WTC11 (cell line): Measurements from ENCODE around the gene ANO1. TPM values are rescaled to one million over a fixed set of nuclear protein-coding genes. Genes with fewer than 3 reads are reported as not detected.

Source experiments
- ATAC-seq: fragments of 200-7000 bp; cut with Tn5 transposase; 2 replicates; pipeline ENCODE4 v1.10.0; 2021; ENCODE audit warnings: mild to moderate bottlenecking, moderate library complexity
- CTCF ChIA-PET: fragments of 300-600 bp; sonication (Branson Sonifier 250); formaldehyde crosslinking; loops from one replicate; lab custom pipeline; 2021; ENCODE audit warnings: antibody characterized with exemption; lab: Charles Lee
- POLR2A ChIA-PET: fragments of 350-600 bp; sonication (Branson Sonifier 250); formaldehyde crosslinking; loops from one replicate; lab custom pipeline; 2021; ENCODE audit warnings: antibody characterized with exemption; lab: Charles Lee
- DNase-seq: peaks from one replicate; pipeline ENCODE4 v3.0.0; 2021; ENCODE audit warnings: low spot score
- H3K27ac Mint-ChIP-seq: 2 replicates; pipeline ENCODE4 v1.8.0; 2021; ENCODE audit warnings: mixed read lengths
- H3K27me3 Mint-ChIP-seq: 2 replicates; pipeline ENCODE4 v1.8.0; 2021; ENCODE audit warnings: low read depth, mild to moderate bottlenecking, moderate library complexity, mixed read lengths
- H3K36me3 Mint-ChIP-seq: 2 replicates; pipeline ENCODE4 v1.8.0; 2021; ENCODE audit warnings: mixed read lengths
- H3K4me1 Mint-ChIP-seq: 2 replicates; pipeline ENCODE4 v1.8.0; 2022; ENCODE audit warnings: mixed read lengths
- H3K4me3 Mint-ChIP-seq: 2 replicates; pipeline ENCODE4 v1.8.0; 2021; ENCODE audit warnings: mild to moderate bottlenecking, moderate library complexity, mixed read lengths
- H3K9me3 Mint-ChIP-seq: 2 replicates; pipeline ENCODE4 v1.8.0; 2021; ENCODE audit warnings: mixed read lengths
- AFF4 ChIP-seq: sonication (generic); formaldehyde crosslinking; IDR thresholded peaks from 2 replicates; pipeline ENCODE4 v1.8.1; 2023; ENCODE audit warnings: mild to moderate bottlenecking, missing genetic modification reagents, borderline replicate concordance
- AR ChIP-seq: fragments of 250-450 bp; sonication (Bioruptor Pico); IDR thresholded peaks from 2 replicates; pipeline ENCODE4 v1.9.0; 2021; ENCODE audit warnings: mild to moderate bottlenecking
- ATF2 ChIP-seq: sonication (generic); formaldehyde crosslinking; IDR thresholded peaks from 2 replicates; pipeline ENCODE4 v1.8.1; 2022; ENCODE audit warnings: low read depth, missing genetic modification reagents, borderline replicate concordance
- E2F4 ChIP-seq: sonication (generic); formaldehyde crosslinking; IDR thresholded peaks from 2 replicates; pipeline ENCODE4 v1.8.1; 2022; ENCODE audit warnings: low read depth, mild to moderate bottlenecking, moderate library complexity, missing genetic modification reagents, borderline replicate concordance
- FOXP1 ChIP-seq: sonication (generic); formaldehyde crosslinking; IDR thresholded peaks from 2 replicates; pipeline ENCODE4 v1.8.0; 2022; ENCODE audit warnings: missing genetic modification reagents, mild to moderate bottlenecking, moderate library complexity, borderline replicate concordance
- JAZF1 ChIP-seq: fragments of 250-450 bp; sonication (Bioruptor Pico); IDR thresholded peaks from 2 replicates; pipeline ENCODE4 v1.9.0; 2021; ENCODE audit warnings: moderate library complexity, mild to moderate bottlenecking, inconsistent platforms
- MLX ChIP-seq: sonication (generic); formaldehyde crosslinking; IDR thresholded peaks from 2 replicates; pipeline ENCODE4 v1.8.1; 2023; ENCODE audit warnings: mild to moderate bottlenecking, missing genetic modification reagents, moderate library complexity
- NFATC4 ChIP-seq: fragments of 250-450 bp; sonication (Bioruptor Pico); IDR thresholded peaks from 2 replicates; pipeline ENCODE4 v1.9.0; 2021; ENCODE audit warnings: mild to moderate bottlenecking
- NR2C2 ChIP-seq: sonication (generic); formaldehyde crosslinking; IDR thresholded peaks from 2 replicates; pipeline ENCODE4 v1.8.0; 2022; ENCODE audit warnings: mild to moderate bottlenecking, missing genetic modification reagents
- NR3C1 ChIP-seq: sonication (generic); formaldehyde crosslinking; conservative IDR thresholded peaks from 2 replicates; pipeline ENCODE4 v1.8.1; 2023; ENCODE audit warnings: low read depth, mild to moderate bottlenecking, missing genetic modification reagents
- PREB ChIP-seq: sonication (generic); formaldehyde crosslinking; IDR thresholded peaks from 2 replicates; pipeline ENCODE4 v1.8.1; 2022; ENCODE audit warnings: mild to moderate bottlenecking, missing genetic modification reagents, moderate library complexity, borderline replicate concordance
- RELA ChIP-seq: sonication (generic); formaldehyde crosslinking; IDR thresholded peaks from 2 replicates; pipeline ENCODE4 v1.8.1; 2022; ENCODE audit warnings: missing genetic modification reagents, mild to moderate bottlenecking, borderline replicate concordance
- TEAD1 ChIP-seq: sonication (generic); formaldehyde crosslinking; IDR thresholded peaks from 2 replicates; pipeline ENCODE4 v1.8.0; 2022; ENCODE audit warnings: mild to moderate bottlenecking, missing genetic modification reagents
- TEAD4 ChIP-seq: sonication (generic); formaldehyde crosslinking; IDR thresholded peaks from 2 replicates; pipeline ENCODE4 v1.8.0; 2022; ENCODE audit warnings: mild to moderate bottlenecking, missing genetic modification reagents
- USF1 ChIP-seq: sonication (generic); formaldehyde crosslinking; IDR thresholded peaks from 2 replicates; pipeline ENCODE4 v1.8.0; 2022; ENCODE audit warnings: mild to moderate bottlenecking, missing genetic modification reagents
- USF2 ChIP-seq: sonication (generic); formaldehyde crosslinking; IDR thresholded peaks from 2 replicates; pipeline ENCODE4 v1.8.1; 2023; ENCODE audit warnings: mild to moderate bottlenecking, missing genetic modification reagents, moderate library complexity
- ZNF138 ChIP-seq: sonication (generic); formaldehyde crosslinking; conservative IDR thresholded peaks from 2 replicates; pipeline ENCODE4 v1.8.1; 2022; ENCODE audit warnings: mild to moderate bottlenecking, moderate library complexity, missing genetic modification reagents
- ZNF416 ChIP-seq: fragments of 250-450 bp; sonication (Bioruptor Pico); IDR thresholded peaks from 2 replicates; pipeline ENCODE4 v1.9.0; 2021; ENCODE audit warnings: mild to moderate bottlenecking, inconsistent platforms
- total RNA-seq: library from RNA; stranded (reverse); gene quantifications from 3 replicates; pipeline ENCODE4 v1.2.3, GENCODE V29; 2021

Gene ANO1
- total RNA-seq, 1 experiment from 2014 or later: 4.1 TPM

GRCh38 chr11:70129051-70129592, 51.0 kb downstream of the ANO1 start:
- Mint-ChIP-seq H3K27ac (peak overlapping the region; percentile 87), H3K27me3 (no peaks in the 10 kb centered on the region)

More at GRCh38 chr11:70129051-70129592, 51.0 kb downstream of the ANO1 start:
- POLR2A ChIA-PET: no interaction called here
- CTCF ChIA-PET: interaction anchor here (1.0 to 3.5 kb wide), 7 partner anchors 9 to 287 kb away, joined by 3 to 10 read pairs (median 3); no protein-coding TSS in a partner anchor
- Mint-ChIP-seq H3K4me3 (no peak overlapping the region), H3K9me3 (no peaks in the 10 kb centered on the region), H3K36me3 (no peaks in the 10 kb centered on the region), H3K4me1 (peaks cover 21% of the 10 kb centered on the region)
- no peak for TF ChIP-seq AFF4 (CRISPR knock-in tag)
- TF ChIP-seq ATF2 (CRISPR knock-in tag): no peak
- TF ChIP-seq AR (CRISPR knock-in tag): no peak
- no peak for TF ChIP-seq TEAD1
- TF ChIP-seq E2F4 (CRISPR knock-in tag): no peak
- TF ChIP-seq NR3C1: no peak
- no peak for TF ChIP-seq FOXP1 (CRISPR knock-in tag)
- no peak for TF ChIP-seq PREB (CRISPR knock-in tag)
- TF ChIP-seq MLX (CRISPR knock-in tag): no peak
- no peak for TF ChIP-seq ZNF416
- no peak for TF ChIP-seq NR2C2
- peak; percentile 45 for TF ChIP-seq USF1 (CRISPR knock-in tag)
- TF ChIP-seq NFATC4: no peak
- no peak for TF ChIP-seq JAZF1 (CRISPR knock-in tag)
- TF ChIP-seq USF2 (CRISPR knock-in tag): peak; percentile 75
- no peak for TF ChIP-seq ZNF138 (CRISPR knock-in tag)
- no peak for TF ChIP-seq TEAD4
- TF ChIP-seq RELA (CRISPR knock-in tag): no peak
- ATAC-seq (no peak; the same call in 1 of the 2 replicates), DNase-seq (no peak)
